ENCODE measurements around the gene ANKHD1. TPM values are rescaled to one million over a fixed set of nuclear protein-coding genes. Genes with fewer than 3 reads are reported as not detected.

The ANKHD1 gene
- polyA plus RNA-seq, 4 donors, result 88.3 to 151 (median 119) TPM

DNA sequence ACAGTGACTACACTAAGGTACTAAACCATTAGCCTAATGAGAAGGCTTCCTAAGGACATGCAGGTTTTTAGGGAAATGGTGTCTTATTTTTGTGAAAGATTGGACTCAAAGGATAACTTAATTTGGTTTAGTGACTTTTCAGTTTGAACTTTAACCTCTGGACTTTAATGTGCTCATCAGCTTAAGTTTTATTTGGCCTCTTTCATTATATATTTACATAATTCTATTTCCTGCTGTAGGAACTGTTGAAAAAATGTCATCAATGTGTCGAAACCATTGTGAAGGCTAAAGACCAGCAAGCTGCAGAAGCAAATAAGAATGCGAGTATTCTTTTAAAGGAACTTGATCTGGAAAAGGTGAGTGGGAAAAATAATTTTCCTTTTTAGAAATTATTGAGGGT is 111.5 kb downstream of the ANKHD1 start:
- no peak for DNase-seq (ENCODE audit: low read depth in 4 of 4, low spot score in 2 of 4)

DNA sequence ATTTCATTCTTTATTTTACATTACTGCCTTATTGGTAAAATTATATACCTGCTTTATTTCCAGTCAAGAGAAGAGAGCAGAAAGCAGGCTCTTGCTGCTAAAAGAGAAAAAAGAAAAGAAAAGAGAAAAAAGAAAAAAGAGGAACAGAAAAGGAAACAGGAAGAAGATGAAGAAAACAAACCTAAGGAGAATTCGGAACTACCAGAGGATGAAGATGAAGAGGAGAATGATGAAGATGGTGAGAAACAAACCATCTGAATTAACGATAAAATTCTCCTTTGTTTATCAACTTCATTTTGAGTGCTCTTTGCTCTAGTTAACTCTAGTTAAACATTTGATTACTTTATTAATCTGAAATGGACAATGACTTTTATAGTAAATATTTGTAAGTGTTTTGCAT is 122.4 kb downstream of the ANKHD1 start:
- no peak for DNase-seq (ENCODE audit: low read depth in 4 of 4, low spot score in 2 of 4)

DNA sequence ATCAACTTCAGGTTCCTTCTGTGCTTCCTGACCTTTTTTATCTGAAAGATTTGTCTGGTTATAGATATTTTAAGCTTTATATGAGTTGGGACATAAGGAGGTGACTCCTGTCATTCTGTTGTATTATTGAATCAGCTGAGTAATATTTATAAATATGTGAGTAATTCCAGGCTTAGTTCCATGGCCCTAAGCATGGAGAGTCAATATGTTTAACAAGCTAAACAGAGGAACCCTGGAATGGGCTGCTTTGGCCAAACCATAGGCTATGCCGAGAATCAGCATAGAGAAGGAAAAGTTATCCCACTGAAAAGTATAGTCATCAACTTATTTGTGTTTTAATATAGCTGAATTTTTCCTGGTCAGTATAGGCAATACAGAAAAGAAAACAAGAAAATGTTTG is 138.6 kb downstream of the ANKHD1 start:
- DNase-seq (ENCODE audit: low read depth in 4 of 4, low spot score in 2 of 4), result no peak

DNA sequence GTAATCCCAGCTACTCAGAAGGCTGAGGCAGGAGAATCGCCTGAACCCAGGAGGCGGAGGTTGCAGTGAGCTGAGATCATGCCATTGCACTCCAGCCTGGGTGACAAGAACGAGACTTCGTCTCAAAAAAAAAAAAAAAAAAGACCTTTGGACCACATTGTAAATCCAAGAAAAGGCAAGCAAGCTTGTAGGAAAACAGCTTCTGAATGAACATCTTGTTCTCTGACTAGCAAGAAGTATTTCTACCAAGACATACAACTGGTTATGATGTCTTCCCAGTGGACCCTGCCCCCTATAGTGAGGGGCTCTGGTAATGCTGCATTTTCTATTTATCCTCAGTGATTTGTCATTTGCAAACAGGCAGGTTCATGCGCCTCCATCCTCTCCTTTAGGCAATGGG is 141.3 kb downstream of the ANKHD1 start:
- DNase-seq (ENCODE audit: low read depth in 4 of 4, low spot score in 2 of 4), result no peak

GRCh38 chr5:140544986-140545385 is 143.4 kb downstream of the ANKHD1 start:
- no peak for DNase-seq (ENCODE audit: low read depth in 4 of 4, low spot score in 2 of 4)

DNA sequence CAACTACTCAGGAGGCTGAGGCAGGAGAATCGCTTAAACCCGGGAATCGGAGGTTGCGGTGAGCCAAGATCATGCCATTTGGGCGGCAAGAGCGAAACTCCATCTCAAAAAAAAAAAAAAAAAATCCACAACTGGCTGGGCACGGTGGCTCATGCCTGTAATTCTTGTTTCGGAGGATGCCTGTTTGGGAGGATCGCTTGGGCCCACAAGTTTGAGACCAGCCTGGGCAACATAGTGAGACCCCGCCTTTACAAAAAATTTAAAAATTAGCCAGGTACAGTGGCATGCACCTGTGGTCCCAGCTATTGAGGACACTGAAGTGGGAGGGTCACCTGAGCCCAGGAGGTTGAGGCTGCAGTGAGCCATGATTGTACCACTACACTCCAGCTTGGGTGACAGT is 144.0 kb downstream of the ANKHD1 start:
- DNase-seq (ENCODE audit: low read depth in 4 of 4, low spot score in 2 of 4), result no peak

GRCh38 chr5:140546851-140547507 is 145.3 kb downstream of the ANKHD1 start:
- no peak for DNase-seq (ENCODE audit: low read depth in 4 of 4, low spot score in 2 of 4)

- peak; percentile 77 to 92 (median 86) for DNase-seq (ENCODE audit: low read depth in 4 of 4, low spot score in 2 of 4)
These were observed 146.1 kb downstream of the ANKHD1 start, which contains the start of gene EIF4EBP3 for GRCh38 chr5:140547508-140548299. Gene EIF4EBP3, plus strand, starts transcription at chr5:140547662. Its CDS starts 76 bp downstream, at chr5:140547738.

- DNase-seq (ENCODE audit: low read depth in 4 of 4, low spot score in 2 of 4), result no peak
These were observed 146.7 kb downstream of the ANKHD1 start for GRCh38 chr5:140548300-140548688.

- no peak for DNase-seq (ENCODE audit: low read depth in 4 of 4, low spot score in 2 of 4)
These were observed 147.2 kb downstream of the ANKHD1 start for GRCh38 chr5:140548791-140549190.

DNA sequence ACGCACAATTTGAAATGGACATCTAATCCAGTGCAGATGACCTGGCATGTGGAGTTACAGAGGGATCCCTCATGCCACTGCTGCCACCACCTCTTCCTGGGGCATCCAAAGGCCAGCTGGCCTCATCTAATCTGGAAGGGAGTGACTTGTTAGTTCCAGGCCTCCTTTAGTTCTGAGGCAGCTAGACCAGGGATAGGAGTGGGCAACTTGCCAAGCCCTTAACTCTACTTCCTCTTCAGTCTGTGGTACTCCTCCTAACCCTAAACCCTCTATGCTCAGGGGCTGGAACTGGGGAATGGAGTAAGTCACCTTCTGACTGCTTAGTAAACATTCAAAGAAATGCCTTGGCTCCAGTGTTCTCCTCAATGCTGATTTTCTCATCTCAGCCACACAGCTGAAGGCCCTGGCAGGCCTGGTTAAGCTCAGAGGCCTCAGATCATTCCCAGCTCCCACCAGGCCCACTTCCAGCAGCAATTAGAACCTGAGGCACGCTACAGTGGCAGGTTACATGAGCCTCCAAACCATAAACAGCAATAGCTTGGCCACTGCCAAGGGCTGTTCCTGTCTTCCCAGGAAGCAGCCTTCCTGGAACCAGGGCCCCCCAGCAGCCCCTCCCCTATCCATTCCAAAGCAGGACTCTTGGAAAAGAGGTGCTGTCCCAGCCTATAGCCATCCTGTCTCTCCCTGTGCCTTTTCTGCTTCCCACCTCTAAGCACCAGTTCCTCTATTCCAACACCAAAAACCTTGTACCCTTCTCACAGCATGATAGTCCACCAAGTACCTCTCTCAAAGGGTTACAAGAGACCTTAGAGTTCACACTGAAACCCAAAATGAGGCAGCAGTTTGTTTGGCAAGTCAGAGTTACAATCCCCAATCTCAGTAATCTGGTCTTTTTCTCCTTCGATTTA is 147.9 kb downstream of the ANKHD1 start:
- DNase-seq (ENCODE audit: low read depth in 4 of 4, low spot score in 2 of 4), result no peak

DNA sequence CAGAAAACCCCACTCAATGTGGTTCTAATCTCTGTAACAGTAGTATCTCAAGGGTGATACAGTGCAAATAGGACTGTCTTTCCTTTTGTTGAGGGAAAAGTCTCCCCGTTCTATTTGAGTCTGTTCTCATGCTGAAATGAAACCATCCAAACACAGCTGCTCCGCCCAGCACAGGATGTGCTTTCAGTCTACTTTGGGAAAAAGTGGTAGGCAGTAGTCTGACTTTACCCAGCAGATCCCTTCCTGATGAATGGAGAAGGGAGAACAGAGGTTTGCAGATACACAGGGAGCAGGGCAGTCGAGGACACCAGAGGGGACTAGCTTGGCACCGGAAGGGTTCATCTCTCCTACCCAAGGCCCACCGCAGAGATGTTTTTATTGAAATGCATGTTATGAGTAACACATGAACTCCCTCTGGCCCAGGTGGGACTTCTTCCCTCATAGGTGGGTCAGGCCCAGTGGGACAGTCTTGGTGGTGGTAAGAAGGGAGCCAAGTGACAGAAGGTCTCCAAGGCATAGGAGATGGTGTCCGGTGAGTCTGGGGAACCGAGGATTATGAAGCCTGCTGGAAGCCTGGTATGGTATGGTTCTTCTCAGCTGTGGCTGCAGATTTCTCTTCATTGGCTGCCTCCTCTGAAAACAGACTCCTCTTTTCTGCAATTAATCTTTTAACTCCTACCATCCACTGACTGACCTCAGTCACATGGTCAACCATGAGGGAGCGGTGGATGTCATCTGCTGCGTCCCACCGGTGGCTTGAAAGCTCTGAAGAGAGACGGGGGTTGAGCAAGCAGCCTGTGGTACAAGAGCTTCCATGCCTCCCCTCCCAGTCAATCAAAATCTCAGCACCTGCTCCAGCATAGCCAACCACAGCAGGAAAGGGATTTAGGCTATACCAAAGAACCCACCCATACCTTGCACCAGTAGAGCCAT is 148.8 kb downstream of the ANKHD1 start:
- DNase-seq (ENCODE audit: low read depth in 4 of 4, low spot score in 2 of 4), result no peak

- no peak for DNase-seq (ENCODE audit: low read depth in 4 of 4, low spot score in 2 of 4)
These were observed 150.2 kb downstream of the ANKHD1 start for GRCh38 chr5:140551872-140552271.

DNA sequence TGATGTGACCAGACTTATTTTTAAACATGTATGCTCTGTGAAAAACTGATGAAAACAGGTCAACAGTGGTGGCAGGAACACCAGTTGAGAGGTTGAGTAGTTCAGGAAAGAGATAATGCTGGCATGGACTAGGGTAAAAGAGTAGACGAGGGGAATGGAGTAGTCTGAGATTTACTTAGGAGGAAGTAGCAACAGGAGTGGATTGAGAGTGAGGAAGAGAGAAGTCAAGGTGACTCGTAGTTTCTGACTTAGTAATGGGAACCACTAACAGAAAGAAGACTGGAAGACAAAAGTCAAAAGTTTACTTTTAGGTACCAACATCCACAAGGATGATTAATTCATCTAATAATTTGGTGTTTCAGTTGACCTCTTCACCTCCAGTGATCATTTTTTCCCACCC is 152.0 kb downstream of the ANKHD1 start:
- no peak for DNase-seq (ENCODE audit: low read depth in 4 of 4, low spot score in 2 of 4)

DNA sequence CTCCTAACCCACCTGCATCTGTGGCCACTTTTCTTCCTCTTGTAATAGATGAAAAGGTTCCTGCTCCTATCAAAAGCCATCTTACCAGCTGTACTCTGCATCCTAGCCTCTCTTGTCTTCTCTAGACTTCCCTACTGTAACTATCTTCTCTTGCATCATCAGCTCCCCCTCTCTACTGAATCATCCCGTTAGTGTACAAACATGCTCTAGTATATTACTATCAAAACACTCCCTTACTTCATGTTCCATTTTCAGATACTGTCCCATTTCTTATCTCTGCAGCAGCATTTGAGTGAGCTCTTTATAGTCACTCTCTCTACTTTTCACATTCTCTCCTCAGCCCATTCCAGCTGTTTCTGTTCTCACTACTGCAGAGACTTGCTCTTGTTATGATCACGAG is 152.8 kb downstream of the ANKHD1 start:
- DNase-seq (ENCODE audit: low read depth in 4 of 4, low spot score in 2 of 4), result no peak

GRCh38 chr5:140555747-140556312 is 154.2 kb downstream of the ANKHD1 start:
- DNase-seq (ENCODE audit: low read depth in 4 of 4, low spot score in 2 of 4), result no peak

- DNase-seq (ENCODE audit: low read depth in 4 of 4, low spot score in 2 of 4), result no peak
These were observed 154.8 kb downstream of the ANKHD1 start for GRCh38 chr5:140556438-140556837.

- peak; percentile 79 to 86 (median 82) for DNase-seq (ENCODE audit: low read depth in 4 of 4, low spot score in 2 of 4)
These were observed 155.6 kb downstream of the ANKHD1 start, which contains the start of gene SRA1 for GRCh38 chr5:140557136-140557805. Gene SRA1, minus strand, starts transcription at chr5:140557473. Its CDS starts 21 bp downstream, at chr5:140557452.

DNA sequence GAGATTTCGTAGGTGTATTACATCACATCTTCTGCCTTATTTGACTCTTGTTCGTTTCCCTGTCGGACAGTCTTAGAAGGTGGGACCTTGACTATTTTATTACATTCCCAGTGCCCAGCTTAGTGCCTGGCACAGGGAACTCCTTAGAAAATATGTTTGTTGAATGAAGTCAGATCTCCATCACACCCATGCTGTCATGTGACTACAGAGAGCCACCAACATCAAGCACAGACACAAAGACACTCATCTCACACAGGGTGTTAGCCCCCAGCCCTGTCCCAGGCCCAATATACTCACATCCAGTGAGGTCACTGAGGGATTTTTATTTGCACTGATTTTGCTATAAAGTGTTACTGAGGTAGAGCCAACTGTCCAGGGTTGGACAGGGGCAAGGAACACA is 156.3 kb downstream of the ANKHD1 start:
- DNase-seq (ENCODE audit: low read depth in 4 of 4, low spot score in 2 of 4), result no peak
